Stimulated activated CD8-positive, alpha-beta memory T cell treated with anti-CD3 and anti-CD28 coated beads, Interleukin-4, amount 100 ng/mL, for 24 hours (primary cell): ENCODE measurements around the gene AGBL1.
"Not testable (repeated sequence)": the region's sequence is repeated elsewhere in the genome, so short reads cannot be mapped to it uniquely, and the experiment has no call there.

Source experiments
- DNase-seq: peaks from one replicate; pipeline ENCODE4 v3.0.0-alpha.2; 2020; ENCODE audit warnings: low read depth

The AGBL1 gene

DNA sequence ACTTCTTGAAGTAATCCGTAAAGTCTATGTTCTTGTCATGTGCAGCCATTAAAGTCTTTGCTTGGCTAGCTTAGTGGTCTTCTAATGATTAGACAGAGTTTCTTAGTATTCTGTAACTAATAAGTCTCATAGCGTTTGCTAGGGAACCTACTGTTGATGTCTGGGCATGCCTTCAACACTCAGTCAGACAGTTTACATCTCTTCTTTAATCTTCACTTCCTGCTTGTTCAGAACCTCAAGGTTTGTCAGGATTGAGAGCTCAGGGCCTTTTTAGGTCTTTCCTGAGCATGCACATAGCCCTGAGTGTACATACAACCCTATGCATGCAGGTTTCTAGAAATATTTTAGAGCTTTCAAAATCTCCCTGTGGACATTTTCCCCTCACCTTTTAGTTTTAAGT is 426.3 kb downstream of the AGBL1 start:
- no peak for DNase-seq

DNA sequence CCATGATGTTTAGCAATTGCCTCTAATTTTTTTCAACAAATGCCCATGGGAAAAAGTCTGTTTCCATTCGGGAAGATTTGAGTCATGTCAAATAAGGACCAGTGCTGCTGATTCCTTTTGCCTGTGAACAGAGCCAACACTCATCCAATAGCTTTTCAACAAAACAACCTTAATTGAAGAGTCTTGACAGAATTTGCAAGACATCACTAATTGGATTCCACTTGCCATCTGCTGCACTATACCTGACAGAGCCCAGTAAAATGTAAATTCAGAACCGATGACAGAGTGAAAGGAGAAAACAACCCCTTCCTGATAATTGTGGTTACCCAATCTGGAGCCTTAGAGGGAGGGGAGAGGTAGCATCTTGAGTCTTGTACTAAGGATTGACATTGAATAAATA is 426.7 kb downstream of the AGBL1 start:
- no peak for DNase-seq

DNA sequence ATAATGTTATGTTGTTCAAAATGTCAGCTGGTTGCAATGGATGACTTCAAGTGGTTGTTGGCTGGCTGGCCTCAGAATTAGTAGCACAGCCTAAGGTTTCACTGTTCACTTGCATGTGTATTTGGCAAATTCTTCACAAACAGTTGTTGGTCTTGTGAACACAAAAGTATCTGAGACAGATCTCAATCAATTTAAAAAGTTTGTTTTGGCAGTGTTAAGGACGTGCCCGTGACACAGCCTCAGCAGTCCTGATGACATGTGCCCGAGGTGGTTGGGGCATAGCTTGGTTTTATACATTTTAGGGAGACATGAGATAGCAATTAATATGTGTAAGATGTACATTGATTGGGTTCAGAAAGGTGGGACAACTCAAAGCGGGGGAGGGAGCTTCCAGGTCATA is 436.0 kb downstream of the AGBL1 start:
- no peak for DNase-seq

DNA sequence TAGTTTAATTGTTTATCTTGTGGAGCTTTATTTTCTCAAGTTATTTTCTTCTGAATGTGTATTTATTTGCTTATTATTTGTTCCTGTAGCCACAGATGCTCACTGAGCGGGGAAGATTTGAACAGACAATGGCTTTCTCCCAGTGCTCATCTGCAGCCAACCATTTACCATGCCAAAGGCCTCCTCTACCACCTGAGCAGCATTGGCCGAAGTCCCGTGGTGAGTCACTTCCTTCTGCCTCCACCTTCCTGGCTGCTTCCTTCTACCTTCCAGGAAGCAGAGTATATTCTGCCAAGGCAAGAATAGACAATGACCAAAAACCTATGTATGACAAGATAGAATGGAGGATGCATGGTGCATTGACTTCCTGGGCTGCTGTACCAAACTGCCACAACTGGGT is 443.1 kb downstream of the AGBL1 start:
- DNase-seq = no peak

DNA sequence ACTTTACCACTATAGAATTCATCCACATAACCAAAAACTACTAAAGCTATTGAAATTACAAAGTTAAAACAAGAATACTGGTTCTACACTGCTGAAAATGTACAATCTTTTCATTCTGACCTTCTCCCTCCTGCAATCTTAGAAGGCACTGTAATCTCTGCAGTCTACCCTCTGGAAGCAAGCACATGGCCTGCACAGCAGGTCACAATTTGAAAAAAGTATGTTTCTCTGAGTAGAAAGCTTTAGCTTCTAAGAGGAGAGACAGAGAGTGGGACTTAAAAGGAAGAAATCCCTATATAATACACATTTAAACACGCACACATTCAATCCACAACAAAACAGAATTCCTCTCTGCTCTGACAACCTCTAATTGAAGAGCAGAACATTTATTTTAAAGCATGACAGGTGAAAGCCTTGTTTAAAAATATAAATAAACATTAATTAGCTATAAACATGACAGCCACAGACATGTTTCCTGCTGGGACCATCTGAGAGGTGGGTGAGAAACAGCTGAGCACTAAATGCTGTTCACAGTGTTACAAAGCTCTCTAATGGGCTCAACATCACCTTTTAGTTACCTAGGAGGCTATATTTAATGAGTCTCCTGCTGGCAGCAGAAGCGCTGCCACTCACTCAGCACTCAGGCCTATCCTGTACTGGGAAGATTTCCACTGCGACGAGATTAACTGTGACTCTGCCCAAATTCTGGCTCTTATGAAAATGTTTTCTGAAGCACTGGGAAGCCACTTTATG is 447.4 kb downstream of the AGBL1 start:
- DNase-seq = no peak

DNA sequence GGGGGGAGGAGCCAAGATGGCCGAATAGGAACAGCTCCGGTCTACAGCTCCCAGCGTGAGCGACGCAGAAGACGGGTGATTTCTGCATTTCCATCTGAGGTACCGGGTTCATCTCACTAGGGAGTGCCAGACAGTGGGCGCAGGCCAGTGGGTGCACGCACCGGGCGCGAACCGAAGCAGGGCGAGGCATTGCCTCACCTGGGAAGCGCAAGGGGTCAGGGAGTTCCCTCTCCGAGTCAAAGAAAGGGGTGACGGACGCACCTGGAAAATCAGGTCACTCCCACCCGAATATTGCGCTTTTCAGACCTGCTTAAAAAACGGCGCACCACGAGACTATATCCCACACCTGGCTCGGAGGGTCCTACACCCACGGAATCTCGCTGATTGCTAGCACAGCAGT is 448.4 kb downstream of the AGBL1 start:
- not testable (repeated sequence) for DNase-seq

DNA sequence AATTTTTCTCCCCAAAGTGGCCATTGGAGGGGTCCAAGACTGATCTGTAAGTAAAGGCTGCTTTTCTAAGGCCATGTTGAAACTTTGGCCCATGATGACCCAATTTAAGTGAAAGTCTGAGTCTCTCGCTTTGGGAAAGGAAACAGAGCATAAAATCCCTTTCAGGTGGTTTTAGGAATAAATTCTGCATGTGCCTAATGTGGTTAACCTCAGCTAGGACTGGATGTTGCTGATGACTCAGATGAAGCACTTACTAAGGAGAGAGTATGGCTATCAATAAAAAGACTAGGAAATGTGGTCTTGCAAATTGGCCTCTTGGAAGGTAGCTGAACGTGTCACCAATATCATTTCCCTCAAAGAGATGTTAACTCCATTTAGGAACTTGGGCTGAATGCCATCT is 458.5 kb downstream of the AGBL1 start:
- no peak for DNase-seq

DNA sequence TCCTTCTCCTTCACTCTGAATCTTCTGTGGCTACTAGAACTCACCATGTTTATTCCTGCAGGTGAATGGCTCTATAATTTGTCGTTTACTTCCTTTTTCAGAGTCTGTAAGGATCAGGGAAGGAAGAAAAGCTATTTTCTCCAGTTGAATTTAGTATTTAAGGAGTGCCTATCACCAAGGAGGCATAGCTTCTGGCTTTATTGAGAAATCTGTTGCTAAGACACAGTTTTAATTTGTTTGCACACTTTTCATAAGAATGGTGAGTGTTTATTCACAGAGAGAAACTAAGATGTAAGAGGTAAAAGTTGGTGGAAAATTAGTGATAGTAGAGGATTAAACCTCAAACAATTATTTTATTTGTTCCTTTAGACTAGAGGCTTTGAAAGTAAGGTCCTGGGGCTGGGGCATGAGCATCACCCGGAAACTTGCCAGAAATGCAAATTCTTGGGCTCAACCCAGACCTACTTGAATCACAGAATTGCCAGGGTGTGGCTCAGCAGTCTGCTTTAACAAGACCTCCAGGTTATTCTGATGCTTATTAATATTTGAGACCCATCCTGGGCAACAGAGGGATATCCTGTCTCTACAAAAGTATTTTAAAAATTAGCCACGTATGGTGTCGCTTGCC is 461.3 kb downstream of the AGBL1 start:
- no peak for DNase-seq

DNA sequence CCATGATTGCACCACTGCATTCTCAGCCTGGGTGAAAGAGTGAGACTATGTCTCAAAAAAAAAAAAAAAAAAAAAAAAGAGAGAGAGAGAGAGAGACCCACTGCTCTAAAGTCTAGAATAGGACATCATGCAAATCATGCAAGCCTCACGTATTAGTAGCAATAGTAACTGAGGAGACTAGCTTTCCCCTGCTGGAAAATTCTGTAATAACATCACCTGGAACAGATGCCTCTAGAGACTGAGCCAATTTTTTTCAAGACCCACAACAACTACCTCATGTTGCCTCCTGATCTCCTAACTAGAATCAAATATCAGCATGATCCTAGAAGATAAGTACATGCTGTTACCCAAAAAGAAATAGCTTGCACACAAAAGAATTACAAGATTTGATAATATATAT is 461.9 kb downstream of the AGBL1 start:
- DNase-seq = no peak

DNA sequence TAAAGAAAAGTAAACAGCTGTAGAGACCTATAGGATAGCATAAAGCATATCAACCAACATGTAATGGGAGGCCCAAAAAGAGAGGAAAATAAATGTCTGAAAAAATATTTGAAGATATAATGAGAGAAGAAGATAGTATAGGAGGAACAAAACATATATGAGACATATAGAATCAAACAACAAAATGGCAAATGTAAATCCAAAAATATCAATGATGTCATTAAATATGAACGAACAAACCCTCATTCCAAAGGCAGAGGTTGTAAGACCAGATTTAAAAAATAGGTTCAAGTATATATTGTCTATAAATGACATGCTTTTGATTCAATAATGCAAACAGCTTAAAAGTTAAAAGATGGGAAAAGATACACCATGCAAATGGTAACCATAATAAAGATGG is 470.4 kb downstream of the AGBL1 start:
- DNase-seq = no peak

DNA sequence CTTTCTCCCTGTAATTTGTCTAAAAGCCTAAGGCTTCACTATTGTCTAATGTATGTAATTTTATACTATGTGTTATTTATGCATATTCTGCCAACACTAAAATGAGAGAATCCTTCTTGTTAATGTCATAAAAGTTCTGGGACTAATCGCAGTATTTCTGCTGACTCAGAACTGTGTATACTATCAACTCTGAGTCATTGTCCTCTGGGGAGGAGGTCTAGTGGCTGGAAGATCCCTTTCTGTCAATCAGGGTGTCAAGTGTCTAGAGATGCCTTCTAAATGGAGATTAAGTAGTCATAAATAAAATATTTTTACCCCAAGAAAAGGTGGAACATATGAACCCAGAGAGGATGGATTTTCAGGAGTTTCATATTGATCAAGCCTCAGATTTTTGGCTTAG is 473.4 kb downstream of the AGBL1 start:
- DNase-seq = no peak

DNA sequence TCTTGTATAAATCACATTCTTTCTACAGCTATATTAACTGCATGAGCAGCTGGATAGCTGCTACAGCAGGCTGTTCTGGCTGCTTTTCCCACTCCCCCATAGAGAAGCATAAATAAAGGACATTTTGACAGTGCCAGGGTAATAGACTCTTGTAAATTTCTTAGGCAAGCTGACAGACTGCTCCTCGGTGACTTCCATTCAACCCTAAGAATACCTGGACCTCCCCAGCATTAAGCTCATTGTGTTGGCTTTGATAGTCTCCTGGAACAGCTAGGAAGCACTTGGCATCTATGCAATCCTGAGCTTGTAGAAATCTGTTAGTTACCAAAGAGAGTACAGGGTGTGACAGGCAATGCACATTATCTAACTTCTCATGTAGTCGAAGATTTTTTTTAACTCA is 475.4 kb downstream of the AGBL1 start:
- no peak for DNase-seq

DNA sequence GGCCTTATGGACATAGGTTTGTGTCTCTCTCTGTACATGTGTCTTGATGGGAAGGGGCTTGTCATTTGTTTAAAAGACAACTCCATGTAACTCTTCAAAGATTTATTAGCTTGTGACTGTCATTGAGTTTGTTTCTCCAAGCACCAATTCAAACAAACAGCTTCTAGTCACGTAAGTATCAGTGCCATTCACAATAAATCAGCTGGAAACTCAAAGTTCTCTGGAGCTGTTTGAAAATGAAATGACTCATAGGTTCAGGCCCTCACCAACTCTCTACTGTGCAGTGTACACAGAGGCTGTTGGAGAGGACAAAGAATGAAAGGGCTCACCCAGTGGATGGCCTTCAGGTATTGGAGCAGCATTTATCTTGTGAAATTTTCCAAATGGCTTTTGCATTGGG is 476.3 kb downstream of the AGBL1 start:
- DNase-seq = no peak

DNA sequence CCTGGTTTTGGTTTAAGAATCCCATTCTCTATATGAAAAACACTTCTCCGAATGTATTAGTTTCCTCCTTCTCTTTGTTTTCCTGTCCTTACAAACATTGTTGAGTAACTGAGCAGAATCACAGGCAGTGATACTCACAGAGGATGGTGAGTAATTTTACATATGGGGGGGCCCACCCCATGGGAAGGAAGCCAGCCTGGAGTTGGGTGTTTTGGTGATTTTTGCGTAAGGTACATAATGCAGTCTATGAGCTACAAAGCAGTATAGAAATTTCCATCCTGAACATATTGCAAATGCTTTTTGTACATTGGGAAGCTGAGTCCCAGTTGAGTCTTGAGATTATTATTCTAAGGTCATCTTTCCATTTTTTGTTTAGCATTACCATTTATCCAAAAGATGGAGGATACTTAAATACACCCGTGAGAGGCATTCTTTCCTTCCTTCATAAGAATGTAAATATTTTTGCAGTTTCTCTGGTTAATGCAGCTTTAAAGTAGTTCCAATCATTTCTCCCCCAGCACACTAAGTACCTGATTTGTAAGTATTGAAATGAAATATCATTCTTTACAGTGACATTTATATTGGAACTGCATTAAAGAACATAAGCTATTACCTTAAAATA is 476.8 kb downstream of the AGBL1 start:
- no peak for DNase-seq

DNA sequence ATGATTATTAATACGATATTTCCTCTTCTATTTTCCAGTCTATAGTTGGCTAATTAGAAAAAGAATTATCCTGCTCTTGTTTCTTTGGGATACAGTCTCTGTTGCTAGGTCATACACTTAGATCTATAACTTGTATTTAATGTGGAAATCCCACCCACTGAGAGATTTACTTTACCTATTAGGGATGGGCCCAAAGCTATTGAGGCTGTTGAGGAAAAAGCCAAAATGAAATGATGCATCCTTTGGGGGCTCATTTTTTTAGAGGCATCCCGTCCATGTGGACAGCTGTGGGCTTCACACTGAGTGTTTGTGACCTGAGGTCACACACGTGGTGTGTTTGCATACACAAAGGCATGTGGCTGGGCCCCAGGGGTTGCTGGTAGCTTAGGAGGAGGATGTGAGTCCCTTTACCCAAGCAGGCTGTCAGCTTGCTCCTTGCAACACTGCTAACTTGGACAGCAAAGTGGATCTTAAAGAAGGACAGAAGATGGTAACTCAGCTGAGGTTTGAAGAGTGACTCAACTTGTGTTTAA is 477.4 kb downstream of the AGBL1 start:
- no peak for DNase-seq

DNA sequence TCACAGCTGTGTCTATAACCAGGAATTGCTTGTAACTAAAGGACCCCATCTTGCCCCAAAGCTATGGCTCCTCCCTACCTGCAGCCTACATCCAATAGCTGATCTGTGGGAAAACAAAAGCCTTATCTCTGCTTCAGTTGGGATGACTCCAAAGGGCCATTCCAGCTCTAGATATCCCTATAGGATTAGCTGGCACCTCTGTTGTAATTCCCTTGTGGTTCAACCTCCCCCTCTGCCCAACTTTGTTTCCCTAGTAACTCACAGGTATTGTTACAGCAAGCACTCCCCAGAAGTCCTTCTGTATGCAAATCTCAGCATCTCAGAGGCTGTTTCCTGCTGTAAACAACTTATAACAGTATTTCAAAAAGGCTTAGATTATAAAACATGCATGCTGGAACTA is 478.6 kb downstream of the AGBL1 start:
- DNase-seq = no peak

DNA sequence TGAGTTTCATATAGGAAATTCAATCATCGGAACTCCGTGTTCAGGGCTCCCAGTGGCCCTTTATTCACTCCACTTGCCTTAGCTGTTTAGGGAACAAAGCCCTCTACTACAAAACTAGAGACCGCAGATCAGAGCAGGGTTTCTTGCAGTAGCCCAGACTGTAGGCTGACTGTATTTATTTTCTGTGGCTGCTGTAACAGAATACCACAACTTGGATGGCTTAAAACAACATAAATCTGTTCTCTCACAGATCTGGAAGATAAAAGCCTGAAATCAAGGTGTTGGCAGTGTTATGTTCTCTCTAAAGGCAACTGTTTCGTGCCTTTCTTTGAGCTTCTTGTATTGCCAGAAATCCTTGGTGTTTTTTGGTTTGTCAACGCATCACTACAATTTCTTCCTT is 479.0 kb downstream of the AGBL1 start:
- DNase-seq = no peak

DNA sequence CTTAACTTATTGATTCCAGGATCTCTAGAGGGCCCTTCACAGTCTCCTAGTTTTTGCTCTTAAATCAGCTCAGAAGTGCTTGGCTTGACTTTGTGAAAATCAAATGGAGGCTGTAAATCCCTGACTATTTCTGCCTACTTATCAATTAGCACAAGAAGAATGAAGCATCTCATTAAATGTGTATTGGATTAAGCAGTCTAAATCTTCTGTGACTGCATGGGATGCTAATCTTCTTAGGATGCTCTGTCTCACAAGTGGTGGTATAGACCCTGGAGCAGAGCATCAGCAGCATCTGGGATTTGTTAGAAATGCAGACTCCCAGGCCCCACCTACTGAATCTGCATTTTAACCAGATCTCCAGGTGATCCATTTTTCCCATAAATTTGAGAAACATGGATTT is 488.7 kb downstream of the AGBL1 start:
- DNase-seq = no peak

DNA sequence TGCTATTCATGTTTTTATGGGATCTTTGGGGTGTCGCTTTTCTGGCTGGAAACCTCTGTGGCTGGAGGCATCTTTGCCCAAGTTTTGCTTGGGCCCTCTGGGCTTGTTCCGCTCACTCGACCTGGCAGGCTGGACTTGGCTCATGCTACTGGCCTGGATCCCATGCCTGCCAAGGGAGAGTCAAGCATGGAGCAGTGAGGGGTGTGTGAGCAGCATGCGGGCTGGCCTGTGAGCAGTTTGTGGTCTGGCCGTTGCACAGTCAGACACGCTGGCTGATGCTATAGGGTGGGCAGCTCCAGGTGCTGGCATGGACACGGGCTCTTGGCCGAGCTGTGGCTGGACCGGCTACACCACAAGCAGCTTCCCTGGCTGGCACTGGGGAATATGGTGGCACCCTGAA is 491.1 kb downstream of the AGBL1 start:
- no peak for DNase-seq

DNA sequence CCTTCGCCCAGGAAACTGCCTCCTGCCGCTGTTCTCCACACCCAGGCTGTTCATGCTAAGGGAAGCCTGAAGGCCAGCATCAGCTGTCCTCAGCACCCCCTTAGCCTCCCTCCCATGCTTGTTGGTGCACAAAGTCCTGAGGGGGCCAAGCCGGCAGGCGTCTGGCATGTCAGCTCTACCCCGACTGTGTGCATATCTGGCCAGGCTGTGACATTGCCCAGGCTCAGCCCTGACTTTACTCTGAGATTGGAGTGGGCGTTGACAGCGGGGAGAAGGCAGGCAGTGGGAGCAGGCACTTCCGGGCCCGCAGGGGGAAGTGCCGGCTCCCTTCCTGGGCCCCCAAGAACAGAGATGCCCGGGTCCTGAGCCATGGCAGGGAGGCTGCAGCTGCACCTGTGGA is 492.2 kb downstream of the AGBL1 start:
- DNase-seq = no peak

DNA sequence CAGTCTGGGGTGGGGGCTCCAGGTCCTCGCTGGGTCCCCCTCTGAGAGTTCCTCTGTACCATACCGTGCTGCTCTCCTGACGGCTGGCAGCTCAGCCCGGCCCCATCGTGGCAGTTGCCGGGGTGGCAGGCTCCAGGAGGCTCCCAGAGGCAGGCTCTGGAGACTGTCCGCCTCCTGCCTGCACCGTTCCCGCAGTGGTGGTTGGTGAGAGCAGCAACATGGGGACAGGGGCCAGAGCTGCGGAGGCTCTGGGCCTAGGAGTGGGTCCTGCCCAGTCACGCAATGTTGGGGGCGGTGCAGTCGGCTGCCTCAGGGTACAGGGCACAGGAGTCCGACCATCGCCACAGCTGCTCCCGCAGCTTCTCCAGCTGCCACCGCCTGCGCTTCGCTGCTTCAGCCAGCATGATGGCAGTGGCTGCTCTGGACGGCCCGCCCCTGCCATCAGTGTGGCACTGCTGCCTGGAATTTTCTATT is 492.7 kb downstream of the AGBL1 start:
- DNase-seq = no peak

DNA sequence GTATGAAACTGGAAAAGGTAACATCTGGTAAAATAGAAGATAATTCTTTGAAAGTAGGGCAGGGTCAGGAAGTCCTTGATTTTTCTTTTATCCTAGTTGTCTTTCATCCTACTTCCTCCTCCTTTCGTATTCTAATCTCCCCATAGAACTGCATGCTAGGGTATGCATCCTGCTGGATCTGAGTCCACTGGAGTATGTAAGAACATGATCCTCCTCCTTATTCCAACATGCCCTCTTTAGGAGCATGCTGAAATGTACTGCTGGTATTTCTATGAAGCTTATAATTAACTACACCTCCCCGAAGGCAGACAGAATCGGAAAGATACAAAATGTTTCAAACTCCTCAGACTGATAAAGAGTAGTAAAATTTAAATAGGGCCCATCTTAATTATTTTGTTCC is 493.8 kb downstream of the AGBL1 start:
- no peak for DNase-seq

DNA sequence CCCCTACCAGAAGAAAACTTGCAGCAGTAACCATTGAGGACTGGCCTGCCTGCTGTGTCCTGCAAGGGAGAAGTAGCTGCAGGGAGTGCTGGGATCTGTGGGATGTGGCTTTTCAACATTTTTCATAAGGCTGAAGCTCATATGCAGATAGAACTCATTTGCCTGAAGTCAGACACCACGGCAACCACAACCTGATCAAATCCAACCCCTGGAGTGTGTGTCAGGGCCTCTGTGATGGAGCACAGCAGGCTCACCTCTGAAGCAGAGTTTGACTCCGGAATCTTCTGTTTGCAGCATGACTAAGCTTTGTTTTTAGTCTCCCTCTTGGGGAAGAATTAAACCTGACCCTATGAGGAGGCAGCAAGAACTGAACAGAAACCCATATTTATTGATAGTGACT is 508.7 kb downstream of the AGBL1 start:
- DNase-seq = no peak
